ENCODE data around the gene TRIM34.
"Not testable (repeated sequence)": the region's sequence is repeated elsewhere in the genome, so short reads cannot be mapped to it uniquely, and the experiment has no call there.

Gene TRIM34, protein sequence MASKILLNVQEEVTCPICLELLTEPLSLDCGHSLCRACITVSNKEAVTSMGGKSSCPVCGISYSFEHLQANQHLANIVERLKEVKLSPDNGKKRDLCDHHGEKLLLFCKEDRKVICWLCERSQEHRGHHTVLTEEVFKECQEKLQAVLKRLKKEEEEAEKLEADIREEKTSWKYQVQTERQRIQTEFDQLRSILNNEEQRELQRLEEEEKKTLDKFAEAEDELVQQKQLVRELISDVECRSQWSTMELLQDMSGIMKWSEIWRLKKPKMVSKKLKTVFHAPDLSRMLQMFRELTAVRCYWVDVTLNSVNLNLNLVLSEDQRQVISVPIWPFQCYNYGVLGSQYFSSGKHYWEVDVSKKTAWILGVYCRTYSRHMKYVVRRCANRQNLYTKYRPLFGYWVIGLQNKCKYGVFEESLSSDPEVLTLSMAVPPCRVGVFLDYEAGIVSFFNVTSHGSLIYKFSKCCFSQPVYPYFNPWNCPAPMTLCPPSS

DNA sequence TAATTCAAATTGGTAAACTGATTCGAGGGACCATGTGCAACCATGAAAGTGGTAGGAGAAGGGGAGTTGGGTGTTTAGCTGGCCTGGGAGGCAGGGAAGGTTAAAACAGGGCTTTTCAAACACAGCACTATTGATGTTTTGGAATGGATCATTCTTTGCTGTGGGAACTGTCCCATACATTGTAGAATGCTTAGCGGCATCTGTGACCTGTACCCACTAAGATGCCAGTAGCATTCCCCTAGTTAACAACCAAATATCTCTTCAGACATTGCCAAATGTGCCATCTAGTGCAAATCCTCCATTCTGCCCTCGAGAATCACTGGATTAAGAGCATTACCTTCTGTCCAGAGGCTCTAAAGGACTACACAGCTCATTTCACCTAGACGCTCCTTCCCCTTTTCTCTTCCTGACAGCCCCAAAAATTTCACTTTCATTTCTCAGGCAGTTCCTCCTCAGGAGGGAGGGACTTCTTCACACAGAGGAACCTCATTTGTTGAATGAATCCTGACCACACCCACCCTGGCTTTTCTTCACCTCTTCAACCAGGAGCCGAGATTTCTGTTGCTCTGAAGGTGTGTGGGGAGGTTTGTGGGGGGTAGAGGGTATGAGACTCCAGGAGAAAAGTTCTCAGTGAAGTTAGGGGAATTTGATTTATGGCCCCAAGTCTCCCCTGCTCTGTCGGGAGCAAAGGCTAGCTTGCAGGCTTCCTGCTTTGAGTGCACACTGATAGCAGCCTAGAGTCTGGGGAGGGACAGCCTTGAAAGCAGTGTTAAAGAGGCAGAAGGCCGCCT lies at the start of gene TRIM34:
Gene TRIM34, plus strand, starts transcription at position 513 of the 791 bp plus-strand sequence. CDS start 7,331 bp downstream, outside the sequence.
- peak; percentile 79 to 84 for DNase-seq

DNA sequence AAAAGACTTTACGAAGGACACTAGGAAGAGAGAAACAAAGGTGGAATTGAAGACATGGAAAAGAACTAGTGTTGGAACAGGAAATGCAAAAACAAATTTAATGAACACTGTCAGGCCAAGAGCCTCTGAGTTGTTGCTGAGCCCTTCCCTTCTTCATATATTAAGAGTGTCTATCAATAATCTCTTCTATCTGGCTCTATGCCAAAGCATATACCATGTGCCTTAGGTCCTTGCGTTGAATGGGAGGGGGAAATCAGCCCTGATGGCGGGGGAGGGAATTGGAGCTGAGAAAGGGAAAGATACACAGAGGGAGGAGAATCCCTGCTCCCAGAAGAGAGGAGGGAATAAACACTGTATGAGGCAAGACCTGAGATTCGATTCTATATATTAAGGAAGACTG lies 49.6 kb upstream of the TRIM34 start:
- no peak for DNase-seq

DNA sequence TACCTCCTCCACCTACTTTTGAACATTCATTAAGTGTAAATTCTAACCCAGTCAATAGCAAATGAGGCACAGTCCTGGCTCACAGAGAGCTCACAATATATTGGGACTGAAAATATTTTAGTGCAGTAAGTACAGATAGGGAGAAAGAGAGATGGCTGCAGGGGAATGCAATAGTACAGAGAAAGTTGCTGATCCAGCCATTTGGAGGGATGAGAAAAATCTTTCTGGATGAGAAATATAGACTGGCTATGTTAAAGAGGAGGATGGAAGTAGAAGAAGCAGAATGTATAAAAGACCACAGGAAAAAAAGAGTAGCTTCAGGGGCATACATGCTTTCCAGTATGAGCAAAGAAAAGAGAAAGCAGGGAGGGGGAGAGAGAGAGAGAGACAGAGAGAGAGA lies 47.7 kb upstream of the TRIM34 start:
- DNase-seq: no peak

DNA sequence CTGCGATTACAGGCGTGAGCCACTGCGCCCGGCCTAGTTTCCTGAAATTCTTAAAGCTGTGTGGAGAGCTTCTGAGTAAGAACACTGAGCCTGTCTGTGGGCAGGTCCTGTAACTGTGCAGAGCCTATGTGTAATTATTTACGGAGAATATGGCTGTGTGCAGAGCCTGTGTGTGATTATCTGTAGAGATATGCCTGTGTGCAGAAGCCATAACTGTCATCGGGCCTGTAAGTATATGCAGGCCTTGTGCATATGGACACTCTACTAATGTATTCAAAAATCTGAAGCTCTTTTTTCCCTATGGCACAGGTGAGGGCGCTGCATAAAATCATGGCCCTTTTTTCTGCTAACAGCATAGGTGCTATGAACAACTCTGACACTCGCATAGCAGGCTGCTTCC lies 44.2 kb upstream of the TRIM34 start, which contains the start of gene OR52B6:
Gene OR52B6, plus strand, starts transcription at position 301 of the 400 bp plus-strand sequence. Its CDS starts 0 bp downstream, at position 301.
- DNase-seq: no peak

DNA sequence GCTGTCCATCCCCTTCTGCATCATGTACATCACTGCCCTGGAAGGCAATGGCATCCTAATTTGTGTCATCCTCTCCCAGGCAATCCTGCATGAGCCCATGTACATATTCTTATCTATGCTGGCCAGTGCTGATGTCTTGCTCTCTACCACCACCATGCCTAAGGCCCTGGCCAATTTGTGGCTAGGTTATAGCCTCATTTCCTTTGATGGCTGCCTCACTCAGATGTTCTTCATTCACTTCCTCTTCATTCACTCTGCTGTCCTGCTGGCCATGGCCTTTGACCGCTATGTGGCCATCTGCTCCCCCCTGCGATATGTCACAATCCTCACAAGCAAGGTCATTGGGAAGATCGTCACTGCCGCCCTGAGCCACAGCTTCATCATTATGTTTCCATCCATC lies 43.8 kb upstream of the TRIM34 start:
- DNase-seq: no peak

DNA sequence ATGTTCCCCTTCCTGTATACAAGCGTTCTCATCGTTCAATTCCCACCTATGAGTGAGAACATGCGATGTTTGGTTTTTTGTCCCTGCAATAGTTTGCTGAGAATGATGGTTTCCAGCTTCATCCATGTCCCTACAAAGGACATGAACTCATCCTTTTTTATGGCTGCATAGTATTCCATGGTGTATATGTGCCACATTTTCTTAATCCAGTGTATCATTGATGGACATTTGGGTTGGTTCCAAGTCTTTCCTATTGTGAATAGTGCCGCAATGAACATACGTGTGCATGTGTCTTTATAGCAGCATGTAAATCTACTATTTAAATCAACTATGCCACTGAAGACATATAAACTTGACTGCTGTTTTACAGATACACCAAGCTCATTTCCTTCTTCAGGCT lies 40.3 kb upstream of the TRIM34 start:
- DNase-seq: not testable (repeated sequence)

DNA sequence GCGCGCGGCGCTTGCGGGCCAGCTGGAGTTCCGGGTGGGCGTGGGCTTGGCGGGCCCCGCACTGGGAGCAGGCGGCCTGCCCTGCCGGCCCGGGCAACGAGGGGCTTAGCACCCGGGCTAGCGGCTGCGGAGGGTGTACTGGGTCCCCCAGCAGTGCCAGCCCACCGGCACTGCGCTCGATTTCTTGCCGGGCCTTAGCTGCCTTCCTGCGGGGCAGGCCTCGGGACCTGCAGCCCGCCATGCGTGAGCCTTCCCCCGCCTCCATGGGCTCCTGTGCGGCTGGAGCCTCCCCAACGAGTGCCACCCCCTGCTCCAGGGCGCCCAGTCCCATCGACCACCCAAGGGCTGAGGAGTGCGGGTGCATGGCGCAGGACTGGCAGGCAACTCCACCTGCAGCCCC lies 34.9 kb upstream of the TRIM34 start:
- DNase-seq: not testable (repeated sequence)

DNA sequence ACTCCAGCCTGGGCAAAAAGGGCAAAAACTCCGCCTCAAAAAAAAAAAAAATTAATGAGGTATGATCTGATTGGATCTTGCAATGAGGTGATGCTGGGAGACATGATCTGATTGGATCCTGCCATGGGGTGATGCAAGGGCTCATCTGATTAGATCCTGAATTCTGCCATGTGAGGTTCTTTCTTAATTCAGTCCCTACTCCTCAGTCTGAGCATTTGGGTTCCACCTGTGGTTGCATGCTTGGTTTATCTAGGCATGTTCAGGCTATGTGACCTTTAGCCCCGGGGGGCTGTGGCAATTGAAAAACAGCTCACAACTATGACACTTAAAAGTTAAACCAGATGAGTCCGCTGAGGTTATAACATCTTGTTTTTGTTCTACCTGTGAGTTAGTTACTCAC lies 33.2 kb upstream of the TRIM34 start:
- DNase-seq: no peak

DNA sequence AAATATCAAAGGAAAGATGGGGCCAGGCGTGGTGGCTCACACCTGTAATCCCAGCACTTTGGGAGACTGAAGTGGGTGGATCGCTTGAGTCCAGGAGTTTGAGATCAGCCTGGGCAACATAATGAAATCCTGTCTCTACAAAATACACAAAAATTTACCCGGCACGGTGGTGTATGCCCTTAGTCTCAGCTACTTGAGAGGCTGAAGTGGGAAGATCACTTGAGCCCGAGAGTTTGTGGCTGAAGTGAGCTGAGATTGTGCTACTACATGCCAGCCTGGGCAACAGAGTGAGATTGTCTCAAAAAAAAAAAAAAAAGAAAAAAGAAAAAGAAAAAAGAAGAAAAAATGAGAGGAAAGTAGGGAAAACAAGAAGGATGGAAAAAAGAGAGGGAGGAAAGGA lies 32.2 kb upstream of the TRIM34 start:
- no peak for DNase-seq

DNA sequence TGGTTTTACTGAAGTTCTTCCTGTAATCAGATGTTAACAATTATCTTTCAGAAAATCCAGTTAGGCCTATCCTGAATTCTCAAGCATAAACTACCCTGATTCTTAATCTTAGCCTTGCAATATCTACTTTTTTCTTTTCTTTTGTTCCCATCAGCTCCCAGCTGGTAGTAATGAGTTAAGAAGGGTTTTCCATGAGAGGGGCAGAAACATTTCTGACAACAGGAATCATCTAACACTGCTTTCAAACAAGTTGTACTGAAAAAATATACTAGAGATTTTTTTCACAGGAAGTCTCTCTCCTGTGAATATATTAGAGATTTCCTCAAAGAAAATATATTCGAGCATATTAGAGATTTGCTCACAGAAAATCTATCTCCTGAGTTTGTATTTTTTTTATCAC lies 31.7 kb upstream of the TRIM34 start:
- DNase-seq: no peak

DNA sequence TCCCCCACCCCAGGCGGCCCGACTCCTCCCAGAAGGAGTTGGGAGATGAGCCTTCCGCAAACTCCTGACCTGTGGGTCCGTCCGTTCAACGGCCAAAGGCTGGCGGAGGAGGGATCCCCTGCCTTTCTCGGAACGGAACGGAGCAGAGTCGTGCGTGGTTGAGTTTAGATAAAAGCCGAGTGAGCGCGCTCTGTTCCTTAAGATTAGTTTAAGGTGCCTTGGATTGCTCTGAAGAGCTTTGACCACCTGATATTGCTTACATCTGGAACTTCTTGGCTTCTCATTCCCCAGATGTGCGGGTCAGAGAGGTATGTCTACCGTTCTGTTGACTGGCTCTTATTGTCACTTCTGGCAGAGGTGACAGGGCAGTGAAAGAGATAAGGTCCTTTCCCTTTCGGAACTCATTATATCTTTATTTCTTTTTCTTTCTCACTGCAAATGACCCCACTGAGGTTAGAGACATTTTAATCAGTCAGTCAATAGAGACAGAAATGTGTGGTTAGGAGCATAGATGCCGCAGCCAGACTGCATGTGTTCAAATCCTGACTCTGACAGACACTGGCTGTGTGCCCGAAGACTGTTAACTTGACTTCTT lies 28.1 kb upstream of the TRIM34 start, which contains the start of gene TRIM6:
Gene TRIM6, plus strand, starts transcription at position 31 of the 595 bp plus-strand sequence. Its CDS starts 261 bp downstream, at position 292.
- peak in 1 of 2 experiments; percentile 19 for DNase-seq

DNA sequence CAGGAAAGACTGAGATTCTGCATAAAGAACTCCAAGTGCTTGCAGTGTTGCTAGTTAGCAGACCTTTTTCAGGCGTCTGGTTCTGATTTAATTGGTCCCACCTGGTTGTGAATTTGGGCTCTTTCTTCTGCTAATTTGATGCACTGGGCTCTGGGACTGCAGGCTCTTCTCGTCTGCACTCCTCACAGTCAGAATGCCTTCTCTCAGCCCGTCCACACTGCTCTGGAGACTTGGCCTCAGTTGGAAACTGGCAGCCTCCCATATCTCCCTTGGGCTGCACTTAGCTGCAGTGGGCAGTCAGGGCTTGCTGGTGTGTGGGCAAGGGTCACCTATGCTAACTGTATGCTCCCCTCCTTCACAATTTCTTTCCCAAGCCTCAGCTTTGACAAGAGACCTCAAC lies 26.8 kb upstream of the TRIM34 start:
- DNase-seq: no peak

DNA sequence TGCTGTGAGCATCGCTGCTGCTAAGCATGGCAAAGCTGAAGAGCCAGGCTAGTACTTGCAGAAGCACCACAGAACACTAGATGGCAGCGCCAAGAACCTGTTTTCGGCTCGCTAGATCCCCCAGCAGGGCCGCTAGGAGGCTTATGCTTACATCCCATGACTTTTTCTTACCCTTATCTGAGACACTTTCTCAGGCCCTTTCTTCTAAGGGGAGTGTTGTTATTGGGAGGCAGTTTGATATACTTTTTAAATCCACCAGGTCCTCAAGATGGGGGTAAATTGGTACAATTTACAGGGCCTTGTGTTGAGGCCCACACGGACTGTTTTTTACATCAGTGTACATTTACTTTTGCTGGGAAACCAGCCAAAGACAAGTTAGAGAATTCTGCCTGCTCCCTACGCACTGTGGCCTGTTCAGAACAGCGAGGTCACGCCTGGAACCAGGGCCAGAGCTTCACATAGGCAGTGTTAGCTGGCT lies 24.4 kb upstream of the TRIM34 start:
- peak; percentile 92 to 93 for DNase-seq

DNA sequence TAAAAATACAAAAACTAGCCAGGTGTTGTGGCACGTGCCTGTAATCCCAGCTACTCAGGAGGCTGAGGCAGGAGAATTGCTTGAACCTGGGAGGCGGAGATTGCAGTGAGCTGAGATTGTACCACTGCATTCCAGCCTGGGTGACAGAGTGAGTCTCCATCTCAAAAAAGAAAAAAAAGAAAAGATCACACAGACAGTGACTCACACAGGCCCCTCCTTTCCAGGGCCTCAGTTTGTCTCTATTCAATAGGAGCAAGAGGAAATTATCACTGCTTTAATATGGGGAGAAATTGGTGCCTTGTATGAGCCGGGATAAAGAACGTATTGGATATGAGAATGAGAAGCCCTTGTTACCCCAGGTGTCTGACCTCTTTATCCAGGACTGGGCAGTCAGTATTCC lies 22.0 kb upstream of the TRIM34 start:
- not testable (repeated sequence) for DNase-seq

DNA sequence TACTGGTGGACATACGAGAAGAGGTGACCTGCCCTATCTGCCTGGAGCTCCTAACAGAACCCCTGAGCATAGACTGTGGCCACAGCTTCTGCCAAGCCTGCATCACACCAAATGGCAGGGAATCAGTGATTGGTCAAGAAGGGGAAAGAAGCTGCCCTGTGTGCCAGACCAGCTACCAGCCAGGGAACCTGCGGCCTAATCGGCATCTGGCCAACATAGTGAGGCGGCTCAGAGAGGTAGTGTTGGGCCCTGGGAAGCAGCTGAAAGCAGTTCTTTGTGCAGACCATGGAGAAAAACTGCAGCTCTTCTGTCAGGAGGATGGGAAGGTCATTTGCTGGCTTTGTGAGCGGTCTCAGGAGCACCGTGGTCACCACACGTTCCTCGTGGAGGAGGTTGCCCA lies 21.5 kb upstream of the TRIM34 start:
- no peak for DNase-seq

DNA sequence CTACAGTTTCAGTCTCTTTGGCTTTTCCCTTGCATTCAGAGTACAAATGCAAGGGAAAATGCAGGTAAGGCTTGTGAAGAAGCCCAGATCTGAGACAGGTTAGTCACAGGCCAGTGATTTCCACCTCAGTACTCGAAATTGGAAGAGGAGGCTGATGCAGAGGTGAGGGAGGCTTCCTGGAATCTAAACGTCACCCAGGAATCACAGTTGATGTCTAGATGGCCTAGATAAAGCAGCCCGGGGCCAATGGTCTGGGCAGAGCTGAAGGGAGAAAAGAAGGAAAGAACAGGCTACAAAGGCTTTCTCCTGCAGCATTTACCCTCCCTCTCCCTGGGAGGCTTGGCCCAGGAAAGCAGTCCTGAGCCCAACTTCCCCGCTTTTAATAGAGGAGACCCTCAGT lies 19.9 kb upstream of the TRIM34 start:
- DNase-seq: no peak

DNA sequence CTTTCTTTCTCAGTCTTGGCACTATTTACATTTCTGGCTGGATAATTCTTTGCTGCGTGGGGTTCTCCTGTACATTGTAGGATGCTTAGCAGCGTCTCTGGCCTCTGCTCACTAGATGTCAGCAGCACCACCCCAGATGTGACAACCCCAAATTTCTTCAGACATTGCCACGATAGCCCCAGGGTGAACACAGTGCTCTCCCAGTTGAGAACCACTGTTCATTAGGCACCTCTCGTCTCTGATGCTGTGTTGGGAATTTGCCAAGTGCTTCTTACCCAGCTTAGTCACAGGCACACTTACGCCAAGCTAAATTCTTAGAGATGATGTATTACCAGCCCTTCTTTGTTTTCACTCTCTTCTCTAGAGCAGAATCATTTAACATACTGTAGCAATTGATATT lies 19.0 kb upstream of the TRIM34 start:
- DNase-seq: no peak

DNA sequence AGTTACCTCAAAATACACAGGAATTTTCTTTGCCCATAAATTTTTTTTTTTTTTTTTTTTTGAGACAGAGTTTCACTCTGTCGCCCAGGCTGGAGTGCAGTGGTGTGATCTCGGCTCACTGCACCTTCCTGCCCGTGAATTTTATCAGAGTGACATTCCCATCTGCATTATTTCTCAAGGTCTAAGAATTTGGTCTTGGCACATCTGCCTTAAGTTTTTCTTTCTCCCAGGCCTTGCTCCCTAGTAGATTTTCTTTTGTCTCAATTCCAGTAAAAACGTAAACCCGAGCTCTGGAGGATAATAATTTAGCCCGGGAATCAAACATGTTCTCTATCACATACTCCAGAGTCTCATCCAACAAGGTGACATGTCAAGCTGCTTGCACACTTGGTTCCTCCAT lies 16.0 kb upstream of the TRIM34 start:
- no peak for DNase-seq

DNA sequence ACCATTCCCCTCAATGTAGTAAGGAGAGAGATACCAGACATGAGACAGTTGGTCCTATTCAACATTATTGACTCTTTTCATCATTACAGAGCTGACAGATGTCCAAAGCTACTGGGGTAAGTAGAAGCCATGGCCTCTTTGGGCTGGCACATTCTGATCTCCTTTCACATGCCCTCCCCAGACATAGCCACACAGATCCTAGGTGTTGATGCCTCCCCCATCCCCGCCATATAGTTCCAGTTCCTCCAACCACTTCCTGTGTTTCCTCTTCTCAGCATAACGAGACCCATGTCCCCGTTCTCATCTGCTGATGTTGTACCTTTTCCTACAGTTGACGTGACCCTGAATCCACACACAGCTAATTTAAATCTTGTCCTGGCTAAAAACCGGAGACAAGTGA lies 14.4 kb upstream of the TRIM34 start:
- no peak for DNase-seq

DNA sequence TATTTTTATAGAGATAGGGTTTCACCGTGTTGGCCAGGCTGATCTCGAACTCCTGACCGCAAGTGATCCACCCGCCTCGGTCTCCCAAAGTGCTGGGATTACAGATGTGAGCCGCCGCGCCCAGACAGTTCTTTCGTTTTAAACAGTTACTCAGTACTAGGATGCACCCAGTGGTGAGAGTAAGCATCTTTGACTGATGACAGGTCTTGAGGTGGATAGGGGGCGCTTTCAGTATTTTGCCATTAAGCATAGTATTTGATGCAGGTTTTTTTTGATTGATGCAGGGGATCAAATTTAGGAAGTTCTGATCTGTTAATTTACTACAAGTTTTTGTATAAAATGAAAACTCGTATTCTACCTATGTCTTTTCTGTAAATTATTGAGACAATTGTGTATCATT lies 13.2 kb upstream of the TRIM34 start:
- no peak for DNase-seq

DNA sequence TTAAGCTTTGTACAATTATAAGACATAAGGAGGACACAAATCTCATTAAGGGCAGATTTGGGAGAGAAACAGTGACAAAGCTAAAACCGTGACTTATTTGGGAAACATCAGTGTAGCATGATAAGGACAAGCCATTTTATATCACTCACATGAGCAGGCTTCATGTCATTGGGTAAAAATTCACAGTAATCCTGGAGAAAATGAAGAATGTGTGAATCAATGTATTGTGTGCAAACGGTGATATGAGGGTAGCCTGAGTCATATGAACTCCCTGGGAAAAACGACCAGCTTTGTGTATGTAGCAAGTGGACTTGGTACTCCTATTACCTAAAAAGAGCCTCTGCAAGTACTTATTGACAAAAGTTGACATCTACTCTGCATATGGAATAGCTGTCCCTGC lies 6.0 kb upstream of the TRIM34 start:
- no peak for DNase-seq

DNA sequence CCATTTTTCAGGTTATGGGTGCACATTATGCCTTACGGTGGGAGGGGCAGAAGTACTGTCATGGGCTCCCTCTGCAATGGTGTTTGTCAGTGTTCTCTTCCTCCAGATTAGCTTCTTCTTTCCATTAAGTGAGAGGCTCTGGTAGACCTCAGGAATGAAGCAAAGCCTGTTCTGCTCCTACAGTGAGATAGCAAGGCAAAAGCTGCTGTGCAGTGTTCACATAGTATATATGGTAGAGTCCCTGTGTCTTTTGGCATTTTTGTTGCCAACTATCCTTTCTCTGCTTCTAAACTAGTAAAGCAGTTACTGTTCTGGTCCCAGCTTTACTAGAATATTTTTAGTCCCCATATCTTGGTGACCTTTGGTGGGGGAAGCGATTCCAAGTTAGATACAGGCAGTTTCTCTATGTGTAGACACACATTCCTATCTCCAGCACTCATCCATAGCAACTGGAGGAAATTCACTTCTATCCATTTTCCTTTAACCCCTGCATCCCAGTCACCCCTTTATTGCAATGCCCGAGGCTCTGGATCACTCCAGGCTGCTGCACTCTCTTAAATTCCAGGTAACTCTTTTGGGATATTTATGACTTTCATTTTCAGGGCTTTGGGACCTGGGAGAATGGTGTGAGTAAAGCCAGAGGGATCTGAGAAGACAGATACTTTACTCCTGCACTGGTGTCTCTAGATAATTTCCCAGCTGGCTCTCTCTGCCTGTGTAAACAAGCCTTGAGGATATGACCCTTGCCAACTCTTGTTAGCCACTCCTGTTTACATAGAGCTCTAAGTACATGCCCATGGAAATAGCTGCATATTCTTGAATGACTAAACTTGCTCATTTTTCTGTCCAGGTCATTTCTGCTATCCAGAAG lies 3.9 kb upstream of the TRIM34 start:
- no peak for DNase-seq
